ENCODE measurements around the gene CFAP298. TPM values are rescaled to one million over a fixed set of nuclear protein-coding genes. Genes with fewer than 3 reads are reported as not detected.

The CFAP298 gene
- total and polyA plus RNA-seq, 2 donors (not counting 1 experiment from before 2014, with no cell fraction given) = 22.0 to 29.2 TPM

DNA sequence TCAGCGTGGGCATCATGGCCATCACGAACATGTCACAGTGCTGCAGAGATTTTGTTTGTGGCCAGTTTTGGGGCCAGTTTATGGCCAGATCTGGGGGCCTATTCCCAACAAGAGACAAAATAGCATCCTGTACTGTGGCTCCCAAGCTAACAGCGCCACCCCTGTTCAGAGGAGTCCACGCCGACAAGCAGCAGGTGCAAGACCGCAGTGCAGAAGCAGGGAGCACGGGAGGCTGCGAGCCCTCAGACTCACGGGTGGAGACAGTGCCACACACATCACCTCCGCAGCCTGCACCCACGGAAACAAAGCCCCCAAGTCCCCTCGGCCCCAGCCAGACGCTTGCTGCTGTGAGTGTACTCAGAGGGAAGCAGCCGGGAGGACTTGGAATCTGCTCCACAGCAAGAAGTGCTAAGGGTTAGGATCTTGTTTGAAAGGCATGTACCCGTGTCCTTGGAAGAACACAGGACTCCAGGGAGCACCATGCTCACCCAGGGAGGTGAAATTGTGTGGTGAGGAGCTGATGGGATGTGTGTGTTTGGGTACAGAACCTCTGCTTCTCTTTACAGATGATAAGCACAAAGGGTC is 34.0 kb downstream of the CFAP298 start:
- no peak overlapping the region for H3K27ac Mint-ChIP-seq
- H3K36me3 ChIP-seq (replicated peaks in 1 of 2; ENCODE audit: control extremely low read depth in 1 of 2, control insufficient read depth in 1 of 2, extremely low read depth in 1 of 2, insufficient read depth in 2 of 2, low read length in 1 of 2) = no peaks in the 10 kb centered on the region
- POLR2A ChIA-PET = no interaction called here
- no peak overlapping the region for H3K4me3 ChIP-seq (ENCODE audit: control extremely low read depth in 1 of 5, extremely low read depth in 1 of 5, insufficient read depth in 1 of 5, low read depth in 2 of 5, low read length in 4 of 5)
- intact Hi-C loops (cut with micrococcal nuclease) = no loop called here
- no peak overlapping the region for H3K4me3 Mint-ChIP-seq
- no peaks in the 10 kb centered on the region for H3K79me2 ChIP-seq (ENCODE audit: control insufficient read depth, insufficient read depth, low read length)
- H3K27me3 Mint-ChIP-seq = peaks cover 3% of the 10 kb centered on the region
- no peak for TF ChIP-seq EZH2 (IDR thresholded peaks at IDR 0.05; ENCODE audit: borderline replicate concordance, insufficient read depth, low read depth, low read length, poor library complexity, severe bottlenecking)
- H2AFZ ChIP-seq (ENCODE audit: insufficient read depth, low read depth, low read length, poor library complexity, severe bottlenecking) = no peak overlapping the region
- H3K4me2 ChIP-seq (replicated peaks; ENCODE audit: low read depth, low read length, poor library complexity, severe bottlenecking) = no peak overlapping the region
- no peak overlapping the region for H3K27ac ChIP-seq (ENCODE audit: low read length in 2 of 2)
- ATAC-seq (ENCODE audit: low read depth) (no peak), DNase-seq (no peak)
- no peaks in the 10 kb centered on the region for H3K4me1 Mint-ChIP-seq
- H3K9me3 Mint-ChIP-seq (ENCODE audit: insufficient read depth) = no peaks in the 10 kb centered on the region
- H3K9ac ChIP-seq (ENCODE audit: low read length) = no peak overlapping the region
- H4K20me1 ChIP-seq (ENCODE audit: control insufficient read depth, insufficient read depth, low read length, poor library complexity, severe bottlenecking) = no peaks in the 10 kb centered on the region
- H3K9me3 ChIP-seq (ENCODE audit: control extremely low read depth in 1 of 3, control insufficient read depth in 2 of 3, insufficient read depth in 1 of 3, low read length in 2 of 3) = peaks cover 0 to 2% (median 0%) of the 10 kb centered on the region in 3 donors
- CTCF ChIA-PET = no interaction called here
- no peaks in the 10 kb centered on the region for H3K27me3 ChIP-seq (replicated peaks in 1 of 4; ENCODE audit: control extremely low read depth in 1 of 4, control insufficient read depth in 3 of 4, insufficient read depth in 4 of 4, low read length in 3 of 4)
- WGBS (ENCODE audit: insufficient coverage) = 78% methylated on average over 13 of the region's 15 CpGs
- no peaks in the 10 kb centered on the region for H3K4me1 ChIP-seq (ENCODE audit: control insufficient read depth in 2 of 2, insufficient read depth in 2 of 2, low read length in 2 of 2)

DNA sequence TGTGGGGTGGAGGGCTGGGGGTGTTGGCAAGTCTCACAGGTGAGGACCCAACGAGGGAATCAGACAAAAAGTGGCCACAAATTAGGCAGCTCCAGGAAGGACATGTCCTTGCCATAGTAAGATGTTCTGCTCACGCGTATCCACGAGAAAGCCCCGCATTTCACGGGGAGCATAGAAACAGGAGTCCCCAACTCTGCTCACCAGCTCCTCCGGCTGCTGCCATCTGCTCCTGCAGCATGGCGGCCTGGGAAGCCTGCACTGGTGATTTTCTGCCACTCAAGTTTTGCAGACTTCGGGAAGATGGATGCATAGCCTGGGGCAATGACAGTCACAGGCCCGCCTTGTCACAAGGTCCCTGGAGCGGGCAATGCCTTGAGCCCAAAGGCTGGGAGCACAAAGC is 36.2 kb downstream of the CFAP298 start:
- no peak overlapping the region for H3K4me2 ChIP-seq (replicated peaks; ENCODE audit: low read depth, low read length, poor library complexity, severe bottlenecking)
- no peak overlapping the region for H2AFZ ChIP-seq (ENCODE audit: insufficient read depth, low read depth, low read length, poor library complexity, severe bottlenecking)
- no peaks in the 10 kb centered on the region for H4K20me1 ChIP-seq (ENCODE audit: control insufficient read depth, insufficient read depth, low read length, poor library complexity, severe bottlenecking)
- peaks cover 3% of the 10 kb centered on the region for H3K27me3 Mint-ChIP-seq
- CTCF ChIA-PET = interaction anchor here (1.0 kb wide), 1 partner anchor 25 kb away, joined by 3 read pairs; no protein-coding TSS in a partner anchor
- H3K36me3 ChIP-seq (replicated peaks in 1 of 2; ENCODE audit: control extremely low read depth in 1 of 2, control insufficient read depth in 1 of 2, extremely low read depth in 1 of 2, insufficient read depth in 2 of 2, low read length in 1 of 2) = no peaks in the 10 kb centered on the region
- peaks cover 0 to 1% (median 0%) of the 10 kb centered on the region in 3 donors for H3K9me3 ChIP-seq (ENCODE audit: control extremely low read depth in 1 of 3, control insufficient read depth in 2 of 3, insufficient read depth in 1 of 3, low read length in 2 of 3)
- H3K9ac ChIP-seq (ENCODE audit: low read length) = no peak overlapping the region
- no peak overlapping the region for H3K4me3 ChIP-seq (ENCODE audit: control extremely low read depth in 1 of 5, extremely low read depth in 1 of 5, insufficient read depth in 1 of 5, low read depth in 2 of 5, low read length in 4 of 5)
- no peak overlapping the region for H3K4me3 Mint-ChIP-seq
- POLR2A ChIA-PET = no interaction called here
- H3K79me2 ChIP-seq (ENCODE audit: control insufficient read depth, insufficient read depth, low read length) = no peaks in the 10 kb centered on the region
- no peak for DNase-seq
- no peaks in the 10 kb centered on the region for H3K4me1 Mint-ChIP-seq
- WGBS (ENCODE audit: insufficient coverage) = 94% methylated on average over 11 of the region's 11 CpGs
- no peaks in the 10 kb centered on the region for H3K4me1 ChIP-seq (ENCODE audit: control insufficient read depth in 2 of 2, insufficient read depth in 2 of 2, low read length in 2 of 2)
- no peak overlapping the region for H3K27ac ChIP-seq (ENCODE audit: low read length in 2 of 2)
- intact Hi-C loops (cut with micrococcal nuclease) = no loop called here
- TF ChIP-seq, protein P1, sequence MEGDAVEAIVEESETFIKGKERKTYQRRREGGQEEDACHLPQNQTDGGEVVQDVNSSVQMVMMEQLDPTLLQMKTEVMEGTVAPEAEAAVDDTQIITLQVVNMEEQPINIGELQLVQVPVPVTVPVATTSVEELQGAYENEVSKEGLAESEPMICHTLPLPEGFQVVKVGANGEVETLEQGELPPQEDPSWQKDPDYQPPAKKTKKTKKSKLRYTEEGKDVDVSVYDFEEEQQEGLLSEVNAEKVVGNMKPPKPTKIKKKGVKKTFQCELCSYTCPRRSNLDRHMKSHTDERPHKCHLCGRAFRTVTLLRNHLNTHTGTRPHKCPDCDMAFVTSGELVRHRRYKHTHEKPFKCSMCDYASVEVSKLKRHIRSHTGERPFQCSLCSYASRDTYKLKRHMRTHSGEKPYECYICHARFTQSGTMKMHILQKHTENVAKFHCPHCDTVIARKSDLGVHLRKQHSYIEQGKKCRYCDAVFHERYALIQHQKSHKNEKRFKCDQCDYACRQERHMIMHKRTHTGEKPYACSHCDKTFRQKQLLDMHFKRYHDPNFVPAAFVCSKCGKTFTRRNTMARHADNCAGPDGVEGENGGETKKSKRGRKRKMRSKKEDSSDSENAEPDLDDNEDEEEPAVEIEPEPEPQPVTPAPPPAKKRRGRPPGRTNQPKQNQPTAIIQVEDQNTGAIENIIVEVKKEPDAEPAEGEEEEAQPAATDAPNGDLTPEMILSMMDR (IDR thresholded peaks at IDR 0.05) = no peak
- no peak for TF ChIP-seq EZH2 (IDR thresholded peaks at IDR 0.05; ENCODE audit: borderline replicate concordance, insufficient read depth, low read depth, low read length, poor library complexity, severe bottlenecking)
- H3K9me3 Mint-ChIP-seq (ENCODE audit: insufficient read depth) = no peaks in the 10 kb centered on the region
- ATAC-seq (ENCODE audit: low read depth) = no peak
- H3K27me3 ChIP-seq (replicated peaks in 1 of 4; ENCODE audit: control extremely low read depth in 1 of 4, control insufficient read depth in 3 of 4, insufficient read depth in 4 of 4, low read length in 3 of 4) = peaks cover 0 to 3% (median 0%) of the 10 kb centered on the region in 4 experiments
- no peak overlapping the region for H3K27ac Mint-ChIP-seq

Data from B cell (primary cell).